Esophagus squamous epithelium (tissue), 4 donors: ENCODE data around the gene RTEL1.

Experiments
- POLR2A ChIP-seq, 4 donors: fragments of 450-650 bp; IDR thresholded peaks; one replicate each; pipeline ENCODE4 v1.6.1; 2017; ENCODE audit warnings: antibody characterized with exemption in 4 of 4, mild to moderate bottlenecking in 4 of 4, moderate library complexity in 3 of 4
- TF ChIP-seq, protein P1 (sequence below), 6 experiments: fragments of 450-650 bp in 4 of 6; fragments of 200-600 bp in 2 of 6; sonication (generic) in 2 of 6; IDR thresholded peaks; one replicate each; pipeline ENCODE4 v1.5.1; 2016 to 2019; ENCODE audit warnings: antibody characterized with exemption in 6 of 6, mild to moderate bottlenecking in 4 of 6, moderate library complexity in 4 of 6

DNA sequence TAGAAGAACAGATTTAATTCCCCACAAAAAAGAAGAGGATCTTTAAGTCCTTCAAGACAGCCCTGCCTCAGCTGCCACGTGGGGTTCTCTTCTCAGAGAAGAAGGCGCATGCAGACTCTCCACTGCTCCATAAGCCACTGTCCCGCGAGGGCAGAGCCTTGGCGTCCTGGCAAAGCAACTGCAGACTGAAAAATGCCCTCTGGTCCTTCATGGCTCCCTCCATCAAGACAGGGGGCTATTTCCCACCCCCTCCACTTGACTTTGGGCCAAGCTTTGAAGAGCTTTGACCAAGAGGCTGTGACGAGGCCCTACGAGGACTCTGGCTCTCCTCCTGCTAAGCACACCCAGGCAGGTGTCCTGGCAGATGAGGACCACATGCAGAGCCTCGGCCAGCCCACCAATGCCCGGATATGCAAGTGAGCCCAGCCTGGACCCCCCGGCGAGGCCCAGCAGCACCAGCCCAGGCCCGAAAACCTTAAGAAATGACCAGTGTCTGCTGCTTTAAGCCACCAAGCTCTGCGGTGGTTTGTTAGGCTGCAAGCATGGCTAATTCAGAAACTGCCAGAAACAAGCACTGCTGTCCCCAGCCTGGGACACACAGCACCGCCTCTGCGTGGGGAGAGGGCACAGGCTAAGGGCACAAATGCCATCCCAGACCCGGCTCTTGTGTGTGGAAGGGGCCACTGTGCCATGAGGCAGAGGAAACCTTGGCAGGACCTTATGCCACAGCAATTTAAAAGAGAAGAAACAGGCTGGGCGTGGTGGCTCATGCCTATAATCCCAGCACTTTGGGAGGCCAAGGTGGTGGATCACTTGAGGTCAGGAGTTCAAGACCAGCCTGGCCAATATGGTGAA is 47.3 kb upstream of the RTEL1 start:
- TF ChIP-seq, protein P1, sequence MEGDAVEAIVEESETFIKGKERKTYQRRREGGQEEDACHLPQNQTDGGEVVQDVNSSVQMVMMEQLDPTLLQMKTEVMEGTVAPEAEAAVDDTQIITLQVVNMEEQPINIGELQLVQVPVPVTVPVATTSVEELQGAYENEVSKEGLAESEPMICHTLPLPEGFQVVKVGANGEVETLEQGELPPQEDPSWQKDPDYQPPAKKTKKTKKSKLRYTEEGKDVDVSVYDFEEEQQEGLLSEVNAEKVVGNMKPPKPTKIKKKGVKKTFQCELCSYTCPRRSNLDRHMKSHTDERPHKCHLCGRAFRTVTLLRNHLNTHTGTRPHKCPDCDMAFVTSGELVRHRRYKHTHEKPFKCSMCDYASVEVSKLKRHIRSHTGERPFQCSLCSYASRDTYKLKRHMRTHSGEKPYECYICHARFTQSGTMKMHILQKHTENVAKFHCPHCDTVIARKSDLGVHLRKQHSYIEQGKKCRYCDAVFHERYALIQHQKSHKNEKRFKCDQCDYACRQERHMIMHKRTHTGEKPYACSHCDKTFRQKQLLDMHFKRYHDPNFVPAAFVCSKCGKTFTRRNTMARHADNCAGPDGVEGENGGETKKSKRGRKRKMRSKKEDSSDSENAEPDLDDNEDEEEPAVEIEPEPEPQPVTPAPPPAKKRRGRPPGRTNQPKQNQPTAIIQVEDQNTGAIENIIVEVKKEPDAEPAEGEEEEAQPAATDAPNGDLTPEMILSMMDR (IDR thresholded peaks at IDR 0.05) = no peak
- no peak for TF ChIP-seq POLR2A (IDR thresholded peaks at IDR 0.05)
